Activated B cell treated with CpG ODN at 0.5 μM for 24 hours (primary cell): ENCODE data around the gene ESRRG. TPM values are rescaled to one million over a fixed set of nuclear protein-coding genes. Genes with fewer than 3 reads are reported as not detected.

Experiments used
- ATAC-seq: fragments of 200-7000 bp; cut with Tn5 transposase; one replicate; pipeline ENCODE4 v1.10.0; 2021; ENCODE audit warnings: low read depth, mild to moderate bottlenecking, moderate library complexity
- CTCF ChIA-PET: fragments of 350-600 bp; sonication (Branson Sonifier 250); formaldehyde crosslinking; loops from one replicate; lab custom pipeline; 2021; ENCODE audit warnings: antibody characterized with exemption; lab: Charles Lee
- POLR2A ChIA-PET: fragments of 350-600 bp; sonication (Branson Sonifier 250); formaldehyde crosslinking; loops from one replicate; lab custom pipeline; 2021; ENCODE audit warnings: antibody characterized with exemption; lab: Charles Lee
- DNase-seq: peaks from one replicate; pipeline ENCODE4 v3.0.0; 2022
- H3K27ac Mint-ChIP-seq: one replicate; pipeline ENCODE4 v1.8.0; 2020; ENCODE audit warnings: mixed read lengths
- H3K27me3 Mint-ChIP-seq: one replicate; pipeline ENCODE4 v1.8.0; 2021; ENCODE audit warnings: mixed read lengths
- H3K36me3 Mint-ChIP-seq: one replicate; pipeline ENCODE4 v1.8.0; 2021; ENCODE audit warnings: low read depth, mixed read lengths
- H3K4me1 Mint-ChIP-seq: one replicate; pipeline ENCODE4 v1.8.0; 2021; ENCODE audit warnings: mixed read lengths
- H3K4me3 Mint-ChIP-seq: one replicate; pipeline ENCODE4 v1.8.0; 2020; ENCODE audit warnings: mild to moderate bottlenecking, mixed read lengths
- H3K9me3 Mint-ChIP-seq: one replicate; pipeline ENCODE4 v1.8.0; 2020; ENCODE audit warnings: mixed read lengths
- intact Hi-C: fragments of 100-400 bp; cut with micrococcal nuclease; formaldehyde crosslinking; loops from one replicate; pipeline ENCODE4 v1.15.1; 2024
- total RNA-seq: library from RNA; stranded (reverse); gene quantifications from 2 replicates; pipeline ENCODE4 v1.2.3, GENCODE V29; 2022
- TF ChIP-seq, protein P1 (sequence below): fragments of 200-600 bp; IDR thresholded peaks from one replicate; pipeline ENCODE4 v1.8.0; 2022; ENCODE audit warnings: antibody characterized with exemption, mild to moderate bottlenecking

The ESRRG gene
- total RNA-seq, 1 donor from 2014 or later = not detected

DNA sequence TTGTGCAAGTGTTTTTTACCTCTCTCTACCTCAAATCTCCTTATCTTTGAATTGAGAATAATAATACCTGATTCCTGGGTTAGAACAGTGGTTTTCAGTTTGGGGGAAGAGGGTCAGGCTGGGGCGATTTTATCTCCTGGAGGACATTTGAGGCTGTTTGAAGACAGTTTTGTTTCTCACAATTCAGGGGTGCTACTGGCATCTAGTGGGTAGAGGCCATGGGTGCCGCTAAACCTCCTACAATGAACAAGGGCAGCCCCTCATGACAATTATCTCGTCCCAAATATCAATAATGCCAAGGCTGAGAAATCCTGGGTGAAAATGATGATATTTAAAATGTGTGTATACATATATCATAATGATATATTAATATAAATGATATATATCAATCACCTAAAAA lies 160.8 kb downstream of the ESRRG start:
- Mint-ChIP-seq H3K36me3 (no peaks in the 10 kb centered on the region), H3K4me3 (no peak overlapping the region), H3K9me3 (no peaks in the 10 kb centered on the region), H3K27me3 (no peaks in the 10 kb centered on the region), H3K27ac (no peak overlapping the region), H3K4me1 (peaks cover 2% of the 10 kb centered on the region)
- ChIA-PET POLR2A (no interaction called here), CTCF (no interaction called here)
- ATAC-seq = no peak
- intact Hi-C loops = no loop called here
- TF ChIP-seq, protein P1, sequence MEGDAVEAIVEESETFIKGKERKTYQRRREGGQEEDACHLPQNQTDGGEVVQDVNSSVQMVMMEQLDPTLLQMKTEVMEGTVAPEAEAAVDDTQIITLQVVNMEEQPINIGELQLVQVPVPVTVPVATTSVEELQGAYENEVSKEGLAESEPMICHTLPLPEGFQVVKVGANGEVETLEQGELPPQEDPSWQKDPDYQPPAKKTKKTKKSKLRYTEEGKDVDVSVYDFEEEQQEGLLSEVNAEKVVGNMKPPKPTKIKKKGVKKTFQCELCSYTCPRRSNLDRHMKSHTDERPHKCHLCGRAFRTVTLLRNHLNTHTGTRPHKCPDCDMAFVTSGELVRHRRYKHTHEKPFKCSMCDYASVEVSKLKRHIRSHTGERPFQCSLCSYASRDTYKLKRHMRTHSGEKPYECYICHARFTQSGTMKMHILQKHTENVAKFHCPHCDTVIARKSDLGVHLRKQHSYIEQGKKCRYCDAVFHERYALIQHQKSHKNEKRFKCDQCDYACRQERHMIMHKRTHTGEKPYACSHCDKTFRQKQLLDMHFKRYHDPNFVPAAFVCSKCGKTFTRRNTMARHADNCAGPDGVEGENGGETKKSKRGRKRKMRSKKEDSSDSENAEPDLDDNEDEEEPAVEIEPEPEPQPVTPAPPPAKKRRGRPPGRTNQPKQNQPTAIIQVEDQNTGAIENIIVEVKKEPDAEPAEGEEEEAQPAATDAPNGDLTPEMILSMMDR = no peak
- DNase-seq = no peak

DNA sequence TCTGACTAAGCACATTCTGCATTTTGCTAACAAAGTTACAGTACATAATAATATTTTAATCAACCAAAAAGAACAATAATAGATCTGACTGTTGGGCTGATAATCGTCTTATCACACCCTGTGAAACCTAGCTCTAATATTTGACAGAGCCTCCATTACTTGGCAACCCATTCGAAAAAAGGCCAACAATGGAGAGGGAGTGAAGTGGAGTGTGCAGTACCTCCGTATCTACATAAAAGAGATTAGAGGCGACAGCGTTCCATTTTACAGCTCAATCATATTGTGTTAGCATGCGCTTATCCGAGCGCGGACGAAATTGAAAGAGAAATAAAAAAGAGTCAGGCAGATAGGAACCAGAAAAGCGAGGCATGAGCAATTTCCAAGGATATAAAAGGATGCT lies 162.7 kb downstream of the ESRRG start:
- CTCF ChIA-PET = no interaction called here
- intact Hi-C loops = no loop called here
- no peak for DNase-seq
- no peak for ATAC-seq
- Mint-ChIP-seq H3K36me3 (no peaks in the 10 kb centered on the region), H3K9me3 (no peaks in the 10 kb centered on the region), H3K4me1 (peaks cover 2% of the 10 kb centered on the region), H3K27ac (no peak overlapping the region), H3K27me3 (no peaks in the 10 kb centered on the region), H3K4me3 (no peak overlapping the region)
- TF ChIP-seq, protein P1 = no peak
- POLR2A ChIA-PET = no interaction called here

DNA sequence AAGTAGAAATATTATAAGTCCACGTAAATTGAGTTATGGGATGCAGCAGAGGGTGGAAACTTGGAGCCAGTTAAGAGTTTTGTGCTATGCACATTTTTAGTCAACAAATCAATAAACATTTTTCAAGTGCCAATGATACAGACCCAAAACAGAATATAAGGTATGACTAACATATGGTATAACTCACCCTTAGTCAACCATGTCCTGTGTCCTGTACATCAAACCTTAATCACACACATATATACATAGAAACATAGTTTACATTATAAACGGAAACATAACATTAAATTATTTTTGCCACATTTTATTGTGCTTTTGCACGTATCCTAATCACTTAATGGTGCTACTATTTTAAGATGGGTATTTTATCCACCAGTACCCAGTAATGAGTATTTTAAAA lies 163.9 kb downstream of the ESRRG start:
- no peaks in the 10 kb centered on the region for H3K36me3 Mint-ChIP-seq
- ChIA-PET POLR2A (no interaction called here), CTCF (no interaction called here)
- peaks cover 2% of the 10 kb centered on the region for H3K4me1 Mint-ChIP-seq
- DNase-seq (no peak), ATAC-seq (no peak)
- H3K27me3 Mint-ChIP-seq = no peaks in the 10 kb centered on the region
- intact Hi-C loops = no loop called here
- no peak overlapping the region for H3K27ac Mint-ChIP-seq
- H3K9me3 Mint-ChIP-seq = no peaks in the 10 kb centered on the region
- H3K4me3 Mint-ChIP-seq = no peak overlapping the region
- TF ChIP-seq, protein P1 = no peak

DNA sequence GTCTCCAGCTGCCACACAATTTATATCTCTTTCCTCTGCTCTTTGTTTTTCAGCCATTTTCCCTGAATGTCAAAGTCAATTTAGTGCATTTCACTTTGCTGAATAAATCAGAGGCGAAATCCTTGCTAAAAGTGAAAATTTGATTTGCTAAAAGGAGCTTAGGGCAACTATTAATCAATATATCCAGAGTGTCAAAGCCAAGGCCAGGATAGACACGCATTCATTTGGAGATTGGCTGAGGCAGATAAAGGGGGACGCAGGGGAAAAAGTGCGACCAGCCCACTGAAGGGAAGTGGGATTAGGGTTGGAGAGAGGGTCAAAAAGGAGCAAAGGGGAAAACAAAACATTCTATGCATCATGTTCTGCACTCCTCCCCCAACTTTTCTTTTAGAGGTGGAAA lies 167.6 kb downstream of the ESRRG start:
- DNase-seq = no peak
- CTCF ChIA-PET = interaction anchor here (1.4 kb wide), 1 partner anchor 11 kb away, joined by 4 read pairs; no protein-coding TSS in a partner anchor
- no peaks in the 10 kb centered on the region for H3K9me3 Mint-ChIP-seq

DNA sequence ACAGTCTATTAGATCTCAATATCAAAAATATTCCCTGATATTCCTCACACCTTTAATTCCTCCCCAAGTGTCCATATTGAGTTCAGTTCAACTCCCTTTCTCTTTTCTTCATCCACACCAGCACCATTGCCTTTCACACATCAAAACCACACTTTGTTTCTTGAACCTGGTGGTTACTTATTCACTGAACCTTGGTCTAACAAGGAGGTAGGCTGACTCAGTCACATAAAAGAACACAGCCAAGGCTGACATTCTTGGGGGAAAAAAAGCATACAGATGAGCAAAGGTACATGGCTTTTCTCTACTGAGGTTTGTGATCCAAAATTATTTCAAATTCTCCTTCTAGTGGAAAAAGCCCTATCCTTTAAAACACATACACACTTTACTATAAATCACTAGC lies 168.3 kb downstream of the ESRRG start:
- Mint-ChIP-seq H3K36me3 (no peaks in the 10 kb centered on the region), H3K4me3 (no peak overlapping the region), H3K27ac (no peak overlapping the region), H3K4me1 (no peaks in the 10 kb centered on the region), H3K9me3 (no peaks in the 10 kb centered on the region), H3K27me3 (no peaks in the 10 kb centered on the region)
- CTCF ChIA-PET = no interaction called here
- TF ChIP-seq, protein P1 = no peak
- POLR2A ChIA-PET = no interaction called here
- ATAC-seq (no peak), DNase-seq (no peak)
- intact Hi-C loops = no loop called here

More for the DNA sequence above, 167.6 kb downstream of the ESRRG start:
- Mint-ChIP-seq H3K4me1 (no peaks in the 10 kb centered on the region), H3K27me3 (no peaks in the 10 kb centered on the region), H3K36me3 (no peaks in the 10 kb centered on the region), H3K27ac (no peak overlapping the region), H3K4me3 (no peak overlapping the region)
- intact Hi-C loops = no loop called here
- TF ChIP-seq, protein P1 = no peak
- no peak for ATAC-seq
- POLR2A ChIA-PET = no interaction called here
